Hematopoietic multipotent progenitor cell treated with erythropoietin and hydrocortisone succinate and interleukin-3 and kit ligand, for 4 days (in vitro differentiated cells): ENCODE measurements around the gene MAN2A1.
A peak's percentile ranks its signal among the peaks of the same experiment; 100 is the strongest.

Source experiments
- DNase-seq: peaks from one replicate; pipeline ENCODE4 v3.0.0-alpha.2; 2015

MAN2A1 gene

GRCh38 chr5:109689740-109690241 lies at the start of gene MAN2A1:
Gene MAN2A1 (plus strand): TSS chr5:109689927. CDS start chr5:109690418, 491 bp downstream.
- DNase-seq = peak; percentile 91

- DNase-seq = no peak
Observed at GRCh38 chr5:109640976-109641375, 48.8 kb upstream of the MAN2A1 start.

- DNase-seq = no peak
Observed at GRCh38 chr5:109643791-109644350, 45.9 kb upstream of the MAN2A1 start.

GRCh38 chr5:109644829-109645228 lies 44.9 kb upstream of the MAN2A1 start:
- DNase-seq = no peak

GRCh38 chr5:109645707-109646192 lies 44.0 kb upstream of the MAN2A1 start:
- DNase-seq = peak; percentile 10

- no peak for DNase-seq
Observed at GRCh38 chr5:109649318-109649717, 40.4 kb upstream of the MAN2A1 start.

- DNase-seq = peak; percentile 89
Observed at GRCh38 chr5:109650493-109650892, 39.2 kb upstream of the MAN2A1 start.

GRCh38 chr5:109652096-109652495 lies 37.6 kb upstream of the MAN2A1 start:
- DNase-seq = peak; percentile 15

GRCh38 chr5:109653042-109653441 lies 36.7 kb upstream of the MAN2A1 start:
- no peak for DNase-seq

- DNase-seq = no peak
Observed at GRCh38 chr5:109653561-109654239, 36.0 kb upstream of the MAN2A1 start.

- no peak for DNase-seq
Observed at GRCh38 chr5:109654455-109654854, 35.3 kb upstream of the MAN2A1 start.

- DNase-seq = no peak
Observed at GRCh38 chr5:109655841-109656240, 33.9 kb upstream of the MAN2A1 start.

- DNase-seq = peak; percentile 98
Observed at GRCh38 chr5:109656829-109657228, 32.9 kb upstream of the MAN2A1 start.

GRCh38 chr5:109659901-109660300 lies 29.8 kb upstream of the MAN2A1 start:
- no peak for DNase-seq

GRCh38 chr5:109660301-109660700 lies 29.4 kb upstream of the MAN2A1 start:
- no peak for DNase-seq

- no peak for DNase-seq
Observed at GRCh38 chr5:109668237-109668636, 21.5 kb upstream of the MAN2A1 start.

GRCh38 chr5:109668668-109669422 lies 20.9 kb upstream of the MAN2A1 start:
- peak; percentile 14 for DNase-seq

GRCh38 chr5:109669991-109670706 lies 19.6 kb upstream of the MAN2A1 start:
- DNase-seq = no peak

- DNase-seq = no peak
Observed at GRCh38 chr5:109671136-109671535, 18.6 kb upstream of the MAN2A1 start.

- DNase-seq = no peak
Observed at GRCh38 chr5:109674596-109674995, 15.1 kb upstream of the MAN2A1 start.

GRCh38 chr5:109676920-109677319 lies 12.8 kb upstream of the MAN2A1 start:
- no peak for DNase-seq

- no peak for DNase-seq
Observed at GRCh38 chr5:109678447-109678846, 11.3 kb upstream of the MAN2A1 start.

- DNase-seq = no peak
Observed at GRCh38 chr5:109681763-109682162, 8.0 kb upstream of the MAN2A1 start.
